Dermis microvascular lymphatic vessel endothelial cell (primary cell): ENCODE data around the gene LRRC17. TPM values are rescaled to one million over a fixed set of nuclear protein-coding genes. Genes with fewer than 3 reads are reported as not detected.

Source experiments
- DNase-seq, 2 donors: peaks; one replicate each; pipeline versions ENCODE4 v3.0.0 to v3.0.0-alpha.2; 2010; ENCODE audit warnings: low read depth in 2 of 2
- total RNA-seq: library from RNA; depleted of rRNA; stranded (reverse); fragments of >200 nt; gene quantifications from 2 replicates; pipeline ENCODE4 v1.2.1, GENCODE V29; 2014

The LRRC17 gene
- total RNA-seq, 1 donor from 2014 or later: 0.77 TPM

GRCh38 chr7:102985176-102985783, 72.5 kb downstream of the LRRC17 start:
- DNase-seq: peak in 1 of 2 donors; percentile 26

DNA sequence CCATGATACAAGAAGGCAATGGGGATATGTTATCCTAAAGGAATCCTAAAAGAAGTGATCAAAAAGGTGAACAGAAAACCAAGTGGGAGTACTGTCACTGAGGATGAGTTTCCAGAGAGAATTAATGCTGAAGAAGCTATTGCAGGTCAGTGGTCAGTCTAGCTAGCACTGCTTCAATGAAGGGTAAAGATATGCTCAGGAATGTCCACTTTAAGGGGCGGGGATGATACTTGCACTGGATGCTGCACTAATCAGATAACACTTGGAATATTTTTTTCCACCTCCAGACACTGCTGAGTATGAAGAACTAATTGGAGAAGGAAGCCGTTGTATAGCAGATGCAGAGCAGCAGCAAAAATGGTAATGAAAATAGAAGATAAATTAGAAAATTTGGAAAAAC, 75.3 kb downstream of the LRRC17 start:
- DNase-seq: no peak

DNA sequence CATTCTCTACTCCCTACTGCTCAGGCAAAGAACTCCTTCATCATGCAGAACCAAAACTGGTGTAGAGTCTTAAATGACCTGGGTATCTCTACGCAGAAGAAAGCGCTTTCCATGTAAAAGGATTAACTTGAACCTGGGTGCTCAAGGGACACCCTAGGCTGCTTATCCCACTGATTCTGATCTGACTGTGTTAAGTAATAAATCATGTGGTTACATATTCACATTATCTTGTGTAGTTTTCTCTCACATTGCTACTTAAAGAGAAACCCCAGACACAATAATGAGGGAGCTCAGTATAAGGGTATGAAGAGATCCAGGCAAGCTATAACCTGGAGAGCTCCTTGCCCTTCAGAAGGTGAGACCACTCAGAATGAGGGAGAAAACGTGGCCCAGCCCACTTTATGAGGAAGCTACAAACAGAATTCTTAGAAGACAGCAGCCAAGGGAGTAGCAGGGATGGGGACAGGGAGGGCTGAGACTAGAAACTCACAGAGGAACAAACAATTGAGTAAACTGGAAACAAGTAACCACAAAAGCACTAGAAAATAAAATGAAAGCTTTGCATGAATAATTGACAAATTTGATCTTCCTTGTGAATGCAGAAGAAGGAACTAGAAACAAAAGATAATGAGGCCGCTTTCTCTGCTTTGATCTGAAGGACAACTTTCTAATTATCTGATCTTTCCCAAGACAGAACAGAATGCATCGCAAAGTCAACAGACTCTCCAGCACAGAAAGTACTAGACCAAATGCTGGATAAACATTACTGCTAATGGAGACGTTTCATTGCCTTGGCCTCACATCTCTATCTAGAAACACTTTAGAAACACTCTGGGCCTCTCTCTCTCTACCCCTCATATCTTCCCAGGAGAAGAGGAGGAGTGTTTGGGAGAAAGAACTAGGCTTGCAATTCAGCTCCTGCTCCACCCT, 76.1 kb downstream of the LRRC17 start:
- no peak for DNase-seq

DNA sequence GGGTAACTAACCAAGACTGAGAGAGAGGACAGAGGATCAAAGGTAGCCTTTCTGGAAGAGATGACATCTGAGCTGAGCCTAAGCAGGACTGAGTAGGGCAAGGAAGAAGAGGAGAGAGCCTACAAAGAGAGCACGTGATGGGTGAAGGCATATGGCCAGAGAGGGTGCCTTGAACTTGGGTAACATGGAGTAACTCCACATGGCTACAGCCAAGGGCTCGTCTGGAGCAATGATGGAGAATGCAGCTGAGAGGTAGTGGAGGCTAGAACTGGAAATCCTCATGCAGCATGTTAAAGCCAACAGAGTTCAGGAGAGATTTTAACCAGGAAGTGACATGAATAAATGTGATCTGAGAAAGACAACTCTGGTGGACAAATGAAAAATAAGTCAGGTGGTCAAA, 77.8 kb downstream of the LRRC17 start:
- no peak for DNase-seq

- DNase-seq: no peak
These were observed 78.3 kb downstream of the LRRC17 start for GRCh38 chr7:102991077-102991539.

DNA sequence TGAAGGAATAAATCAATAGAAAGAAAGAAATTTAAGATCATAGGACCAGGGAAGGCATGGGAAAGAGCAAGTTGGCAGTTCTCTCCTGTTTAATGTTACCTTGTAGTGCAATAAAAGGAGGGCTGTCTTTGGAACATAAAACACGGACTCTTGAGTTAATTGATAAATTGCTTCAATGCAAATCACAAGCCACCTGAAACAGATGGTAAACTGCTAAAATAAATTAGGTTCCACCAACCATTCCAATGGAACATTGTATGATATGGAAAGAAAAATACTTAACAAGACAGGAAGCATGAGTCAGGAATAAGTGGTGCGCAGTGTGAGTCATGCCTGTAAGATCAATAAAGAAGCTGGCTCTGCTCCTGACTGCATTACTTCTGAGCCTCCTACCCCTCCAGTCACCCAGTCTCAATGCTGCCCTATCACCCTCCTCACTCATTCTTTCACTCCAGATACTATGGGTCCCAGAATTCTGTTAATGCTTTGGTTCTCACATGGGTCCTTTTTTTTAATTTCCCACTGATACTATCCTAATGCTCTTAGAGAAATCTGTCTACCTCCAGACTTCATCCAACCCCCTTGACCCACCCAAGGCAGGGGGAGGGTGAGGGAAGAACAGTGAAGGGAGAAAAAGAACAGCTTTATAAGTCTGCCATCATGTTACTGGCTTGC, 78.9 kb downstream of the LRRC17 start:
- peak; percentile 64 to 98 for DNase-seq

DNA sequence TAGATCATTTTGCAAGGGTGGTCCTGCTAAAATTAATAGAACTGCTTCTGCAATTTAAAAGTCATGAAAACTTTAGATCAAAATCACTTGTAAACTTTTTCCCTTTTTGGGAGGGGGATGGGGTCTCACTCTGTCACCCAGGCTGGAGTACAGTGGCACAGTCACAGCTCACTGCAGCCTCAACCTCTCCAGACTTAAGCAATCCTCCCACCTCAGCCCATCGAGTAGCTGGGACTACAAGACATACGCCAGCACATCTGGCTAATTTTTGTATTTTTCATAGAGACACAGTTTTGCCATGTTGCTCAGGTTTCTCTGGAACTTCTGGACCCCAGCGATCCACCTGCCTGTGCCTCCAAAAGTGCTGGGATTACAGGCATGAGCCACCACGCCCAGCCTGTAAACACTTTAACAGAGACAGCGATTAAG, 79.7 kb downstream of the LRRC17 start:
- DNase-seq: no peak

GRCh38 chr7:102992938-102993717, 80.3 kb downstream of the LRRC17 start:
- DNase-seq: peak; percentile 69 to 99

- no peak for DNase-seq
These were observed 80.9 kb downstream of the LRRC17 start for GRCh38 chr7:102993718-102994029.

- no peak for DNase-seq
These were observed 81.8 kb downstream of the LRRC17 start for GRCh38 chr7:102994567-102994966.

Other genes starting within 250 kb of the LRRC17 start
- gene POLR2J2, start 241.3 kb upstream of the LRRC17 start, total RNA-seq: 1.2 and 2.4 TPM in 2 replicates
- gene FAM185A, start 164.0 kb upstream of the LRRC17 start, total RNA-seq: 4.6 and 4.9 TPM in 2 replicates
- gene FBXL13, start 161.8 kb downstream of the LRRC17 start, total RNA-seq: 0.13 and 0.39 TPM in 2 replicates
- gene ARMC10, start 162.1 kb downstream of the LRRC17 start, total RNA-seq: 30.6 TPM in 2 replicates
- 2.8 and 3.4 TPM in 2 replicates for gene NAPEPLD, start 236.1 kb downstream of the LRRC17 start, total RNA-seq